ENCODE results near the gene CLDN24. TPM values are rescaled to one million over a fixed set of nuclear protein-coding genes. Genes with fewer than 3 reads are reported as not detected.

Gene CLDN24
- polyA plus RNA-seq, 1 of the 3 experiments (the other 2 are of a cell fraction), result not detected

DNA sequence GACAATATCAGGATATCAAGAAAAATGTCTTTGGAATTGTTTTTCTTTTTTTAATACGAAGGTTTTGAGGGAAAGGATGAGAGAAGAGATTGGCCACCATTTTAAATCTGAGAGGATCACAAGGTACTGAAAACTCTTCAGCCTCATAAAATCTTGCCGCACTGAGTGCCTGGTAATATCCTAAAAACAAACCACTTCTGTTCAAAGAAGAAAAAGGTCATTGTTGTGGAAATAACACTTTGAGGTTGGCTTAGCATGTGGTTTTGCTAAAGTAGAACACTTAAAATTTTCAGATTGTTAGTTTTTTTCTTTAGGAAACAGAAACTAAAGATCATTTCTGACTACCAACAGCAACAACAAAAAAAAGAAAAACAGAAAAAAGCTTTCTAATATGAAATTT is 1.1 kb downstream of the CLDN24 start:
- TF ChIP-seq, protein P1, sequence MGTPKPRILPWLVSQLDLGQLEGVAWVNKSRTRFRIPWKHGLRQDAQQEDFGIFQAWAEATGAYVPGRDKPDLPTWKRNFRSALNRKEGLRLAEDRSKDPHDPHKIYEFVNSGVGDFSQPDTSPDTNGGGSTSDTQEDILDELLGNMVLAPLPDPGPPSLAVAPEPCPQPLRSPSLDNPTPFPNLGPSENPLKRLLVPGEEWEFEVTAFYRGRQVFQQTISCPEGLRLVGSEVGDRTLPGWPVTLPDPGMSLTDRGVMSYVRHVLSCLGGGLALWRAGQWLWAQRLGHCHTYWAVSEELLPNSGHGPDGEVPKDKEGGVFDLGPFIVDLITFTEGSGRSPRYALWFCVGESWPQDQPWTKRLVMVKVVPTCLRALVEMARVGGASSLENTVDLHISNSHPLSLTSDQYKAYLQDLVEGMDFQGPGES (IDR thresholded peaks at IDR 0.05; ENCODE audit: low read depth, low read length), result no peak
- TF ChIP-seq CHD2 (IDR thresholded peaks at IDR 0.05; ENCODE audit: low read length, partially characterized antibody) (no peak), JUND (IDR thresholded peaks at IDR 0.05) (no peak), TAF1 (IDR thresholded peaks at IDR 0.05; ENCODE audit: borderline replicate concordance, low read depth, low read length) (no peak), ELF1 (IDR thresholded peaks at IDR 0.05) (no peak), NRF1 (IDR thresholded peaks at IDR 0.05; ENCODE audit: low read depth, low read length) (no peak), YY1 (IDR thresholded peaks at IDR 0.05; ENCODE audit: low read depth) (no peak), SIN3A (IDR thresholded peaks at IDR 0.05; ENCODE audit: borderline replicate concordance, low read depth, low read length) (no peak), NFIC (IDR thresholded peaks at IDR 0.05; ENCODE audit: borderline replicate concordance) (no peak), FOSL2 (IDR thresholded peaks at IDR 0.05; ENCODE audit: borderline replicate concordance, low read depth) (no peak)
- TF ChIP-seq, protein P2, sequence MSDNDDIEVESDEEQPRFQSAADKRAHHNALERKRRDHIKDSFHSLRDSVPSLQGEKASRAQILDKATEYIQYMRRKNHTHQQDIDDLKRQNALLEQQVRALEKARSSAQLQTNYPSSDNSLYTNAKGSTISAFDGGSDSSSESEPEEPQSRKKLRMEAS (IDR thresholded peaks at IDR 0.05; ENCODE audit: low read depth), result no peak
- TF ChIP-seq, protein P3, sequence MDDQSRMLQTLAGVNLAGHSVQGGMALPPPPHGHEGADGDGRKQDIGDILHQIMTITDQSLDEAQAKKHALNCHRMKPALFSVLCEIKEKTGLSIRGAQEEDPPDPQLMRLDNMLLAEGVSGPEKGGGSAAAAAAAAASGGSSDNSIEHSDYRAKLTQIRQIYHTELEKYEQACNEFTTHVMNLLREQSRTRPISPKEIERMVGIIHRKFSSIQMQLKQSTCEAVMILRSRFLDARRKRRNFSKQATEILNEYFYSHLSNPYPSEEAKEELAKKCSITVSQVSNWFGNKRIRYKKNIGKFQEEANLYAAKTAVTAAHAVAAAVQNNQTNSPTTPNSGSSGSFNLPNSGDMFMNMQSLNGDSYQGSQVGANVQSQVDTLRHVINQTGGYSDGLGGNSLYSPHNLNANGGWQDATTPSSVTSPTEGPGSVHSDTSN (IDR thresholded peaks at IDR 0.05), result no peak
- 93% methylated on average over 2 of the region's 2 CpGs for WGBS (ENCODE audit: low lambda C conversion rate)
- Histone ChIP-seq H3K9ac (no peak overlapping the region), H4K20me1 (ENCODE audit: insufficient read depth) (no peaks in the 10 kb centered on the region), H3K4me2 (no peak overlapping the region), H3K4me3 (ENCODE audit: low read depth in 2 of 2, low read length in 1 of 2) (no peak overlapping the region), H2AFZ (ENCODE audit: low read depth) (no peak overlapping the region), H3K27ac (ENCODE audit: low read depth in 2 of 2, low read length in 1 of 2) (no peak overlapping the region; a peak in 1 of 4 replicates), H3F3A (replicated peaks; ENCODE audit: insufficient read depth) (peaks cover 4% of the 10 kb centered on the region), H3K27me3 (ENCODE audit: insufficient read depth) (no peaks in the 10 kb centered on the region), H3K9me3 (no peaks in the 10 kb centered on the region), H3K4me1 (ENCODE audit: control insufficient read depth in 1 of 2, insufficient read depth in 2 of 2, low read depth in 1 of 2, low read length in 1 of 2) (peaks cover 0 to 8% of the 10 kb centered on the region in 2 experiments; a peak in 1 of 4 replicates), H3K9me2 (no peaks in the 10 kb centered on the region), H3K36me3 (replicated peaks in 1 of 2; ENCODE audit: control insufficient read depth in 1 of 2, insufficient read depth in 2 of 2, low read length in 1 of 2) (peaks cover 1 to 3% of the 10 kb centered on the region in 2 experiments), H3K79me2 (ENCODE audit: insufficient read depth) (no peaks in the 10 kb centered on the region)
- POLR2A ChIA-PET, result no interaction called here
- CTCF ChIA-PET, result no interaction called here
- no peak for DNase-seq

DNA sequence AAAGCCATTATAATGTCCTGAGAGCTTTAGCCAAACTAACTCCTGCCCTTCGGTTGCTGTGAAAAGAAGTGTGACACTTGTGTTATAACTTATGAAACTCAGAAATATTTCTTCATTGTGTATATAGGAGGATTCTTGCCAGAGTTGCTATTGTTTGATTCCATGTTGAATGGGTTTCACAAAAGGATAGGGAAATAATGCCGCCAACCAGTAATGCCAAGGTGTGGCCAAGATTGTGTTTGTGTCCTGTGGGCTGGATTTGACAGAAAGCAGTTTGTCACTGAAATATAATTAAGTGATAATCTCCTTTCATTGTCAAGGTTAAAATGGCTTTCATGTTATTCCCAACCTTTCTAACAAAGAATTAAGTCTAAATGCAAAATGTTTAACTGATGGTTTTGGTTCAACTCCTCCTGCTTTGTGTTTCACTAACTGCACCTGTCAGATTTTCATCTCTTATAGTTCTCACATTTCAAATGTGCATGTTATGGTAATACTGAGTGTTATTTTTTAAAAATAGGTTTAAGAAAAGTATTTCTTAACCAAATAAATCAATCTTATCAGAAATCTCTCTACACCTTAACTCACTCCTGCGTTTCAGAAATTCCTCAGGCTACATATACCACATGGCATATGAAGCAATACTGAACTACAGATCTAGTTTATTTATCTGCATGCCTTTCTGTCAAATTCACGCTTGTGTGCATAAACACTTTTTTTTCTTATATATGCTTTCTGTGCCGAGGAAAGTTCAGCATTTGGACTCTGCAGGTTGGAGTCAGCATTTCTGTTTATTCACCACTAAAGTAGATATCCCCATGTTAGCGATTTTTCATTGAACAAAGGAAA is 1.8 kb downstream of the CLDN24 start, which contains the start of gene CLDN22:
CLDN22 (minus strand) TSS at position 66 of the 849 bp plus-strand sequence; CDS start at position 8, 58 bp downstream.
- Histone ChIP-seq H3K9ac (no peak within 1 kb of the TSS), H3K9me3 (no peaks in the 10 kb centered on the region), H2AFZ (ENCODE audit: low read depth) (no peak within 1 kb of the TSS), H3F3A (replicated peaks; ENCODE audit: insufficient read depth) (peaks cover 4% of the 10 kb centered on the region), H3K4me1 (ENCODE audit: control insufficient read depth in 1 of 2, insufficient read depth in 2 of 2, low read depth in 1 of 2, low read length in 1 of 2) (peaks cover 0 to 8% of the 10 kb centered on the region in 2 experiments; a peak in 1 of 4 replicates), H4K20me1 (ENCODE audit: insufficient read depth) (no peaks in the 10 kb centered on the region), H3K79me2 (ENCODE audit: insufficient read depth) (no peaks in the 10 kb centered on the region), H3K36me3 (replicated peaks in 1 of 2; ENCODE audit: control insufficient read depth in 1 of 2, insufficient read depth in 2 of 2, low read length in 1 of 2) (peaks cover 5 to 10% of the 10 kb centered on the region in 2 experiments), H3K4me3 (ENCODE audit: low read depth in 2 of 2, low read length in 1 of 2) (no peak within 1 kb of the TSS), H3K9me2 (no peaks in the 10 kb centered on the region), H3K4me2 (no peak within 1 kb of the TSS), H3K27me3 (ENCODE audit: insufficient read depth) (no peaks in the 10 kb centered on the region), H3K27ac (ENCODE audit: low read depth in 2 of 2, low read length in 1 of 2) (no peak within 1 kb of the TSS; a peak in 2 of 4 replicates)
- 81% methylated on average over 6 of the region's 6 CpGs for WGBS (ENCODE audit: low lambda C conversion rate)
- POLR2A ChIA-PET, result interaction anchor here (0.5 kb wide), 1 partner anchor 233 kb away, joined by 3 read pairs; no protein-coding TSS in a partner anchor
- CTCF ChIA-PET, result no interaction called here
- no peak for TF ChIP-seq ELF1 (IDR thresholded peaks at IDR 0.05)
- TF ChIP-seq, protein P4, sequence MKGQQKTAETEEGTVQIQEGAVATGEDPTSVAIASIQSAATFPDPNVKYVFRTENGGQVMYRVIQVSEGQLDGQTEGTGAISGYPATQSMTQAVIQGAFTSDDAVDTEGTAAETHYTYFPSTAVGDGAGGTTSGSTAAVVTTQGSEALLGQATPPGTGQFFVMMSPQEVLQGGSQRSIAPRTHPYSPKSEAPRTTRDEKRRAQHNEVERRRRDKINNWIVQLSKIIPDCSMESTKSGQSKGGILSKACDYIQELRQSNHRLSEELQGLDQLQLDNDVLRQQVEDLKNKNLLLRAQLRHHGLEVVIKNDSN (IDR thresholded peaks at IDR 0.05; ENCODE audit: borderline replicate concordance, low read depth), result no peak
- no peak for TF ChIP-seq RAD21 (IDR thresholded peaks at IDR 0.05; ENCODE audit: low read length)
- TF ChIP-seq, protein P5, sequence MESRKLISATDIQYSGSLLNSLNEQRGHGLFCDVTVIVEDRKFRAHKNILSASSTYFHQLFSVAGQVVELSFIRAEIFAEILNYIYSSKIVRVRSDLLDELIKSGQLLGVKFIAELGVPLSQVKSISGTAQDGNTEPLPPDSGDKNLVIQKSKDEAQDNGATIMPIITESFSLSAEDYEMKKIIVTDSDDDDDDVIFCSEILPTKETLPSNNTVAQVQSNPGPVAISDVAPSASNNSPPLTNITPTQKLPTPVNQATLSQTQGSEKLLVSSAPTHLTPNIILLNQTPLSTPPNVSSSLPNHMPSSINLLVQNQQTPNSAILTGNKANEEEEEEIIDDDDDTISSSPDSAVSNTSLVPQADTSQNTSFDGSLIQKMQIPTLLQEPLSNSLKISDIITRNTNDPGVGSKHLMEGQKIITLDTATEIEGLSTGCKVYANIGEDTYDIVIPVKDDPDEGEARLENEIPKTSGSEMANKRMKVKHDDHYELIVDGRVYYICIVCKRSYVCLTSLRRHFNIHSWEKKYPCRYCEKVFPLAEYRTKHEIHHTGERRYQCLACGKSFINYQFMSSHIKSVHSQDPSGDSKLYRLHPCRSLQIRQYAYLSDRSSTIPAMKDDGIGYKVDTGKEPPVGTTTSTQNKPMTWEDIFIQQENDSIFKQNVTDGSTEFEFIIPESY (IDR thresholded peaks at IDR 0.05; ENCODE audit: borderline replicate concordance, low read depth), result no peak
- TF ChIP-seq FOSL2 (IDR thresholded peaks at IDR 0.05; ENCODE audit: borderline replicate concordance, low read depth), result no peak
- TF ChIP-seq GATA2 (CRISPR knock-in tag; IDR thresholded peaks at IDR 0.05), result peak; percentile 17; the same call in 1 of the 2 replicates
- TF ChIP-seq, protein P1 (IDR thresholded peaks at IDR 0.05; ENCODE audit: low read depth, low read length), result no peak
- no peak for DNase-seq
